Nephron progenitor cell (in vitro differentiated cells): Measurements from ENCODE around the gene LDLRAP1.

Experiments
- DNase-seq: peaks from one replicate; pipeline ENCODE4 v3.0.0; 2021
- H3K27ac Mint-ChIP-seq: 2 replicates; pipeline ENCODE4 v1.8.0; 2021; ENCODE audit warnings: mild to moderate bottlenecking, moderate library complexity, mixed read lengths
- H3K27me3 Mint-ChIP-seq: 2 replicates; pipeline ENCODE4 v1.8.0; 2021; ENCODE audit warnings: mild to moderate bottlenecking, low read depth, mixed read lengths; ENCODE audit not compliant: poor library complexity
- H3K36me3 Mint-ChIP-seq: 2 replicates; pipeline ENCODE4 v1.8.0; 2021; ENCODE audit warnings: low read depth, mixed read lengths
- H3K4me1 Mint-ChIP-seq: 2 replicates; pipeline ENCODE4 v1.8.0; 2021; ENCODE audit warnings: mixed read lengths
- H3K4me3 Mint-ChIP-seq: 2 replicates; pipeline ENCODE4 v1.8.0; 2021; ENCODE audit warnings: mild to moderate bottlenecking, moderate library complexity, mixed read lengths
- H3K9me3 Mint-ChIP-seq: 2 replicates; pipeline ENCODE4 v1.8.0; 2021; ENCODE audit warnings: mild to moderate bottlenecking, moderate library complexity, mixed read lengths
- CTCF ChIP-seq: fragments of 200-600 bp; sonication (generic); IDR thresholded peaks from 2 replicates; pipeline ENCODE4 v1.5.0; 2021; ENCODE audit warnings: antibody characterized with exemption

The LDLRAP1 gene

GRCh38 chr1:25549273-25550154 is 6.1 kb downstream of the LDLRAP1 start:
- no peaks in the 10 kb centered on the region for H3K36me3 Mint-ChIP-seq
- H3K4me3 Mint-ChIP-seq: no peak overlapping the region
- TF ChIP-seq CTCF: no peak
- peaks cover 22% of the 10 kb centered on the region for H3K4me1 Mint-ChIP-seq
- peaks cover 32% of the 10 kb centered on the region for H3K27me3 Mint-ChIP-seq
- H3K27ac Mint-ChIP-seq: peak overlapping the region; percentile 41
- H3K9me3 Mint-ChIP-seq: no peaks in the 10 kb centered on the region
- no peak for DNase-seq

GRCh38 chr1:25550155-25550506 is 6.7 kb downstream of the LDLRAP1 start:
- peaks cover 25% of the 10 kb centered on the region for H3K27me3 Mint-ChIP-seq

GRCh38 chr1:25550683-25551310 is 7.4 kb downstream of the LDLRAP1 start:
- Mint-ChIP-seq H3K27ac (peak overlapping the region; percentile 30), H3K4me1 (peaks cover 19% of the 10 kb centered on the region), H3K36me3 (no peaks in the 10 kb centered on the region), H3K27me3 (peaks cover 19% of the 10 kb centered on the region), H3K4me3 (no peak overlapping the region), H3K9me3 (no peaks in the 10 kb centered on the region)
- DNase-seq: no peak
- TF ChIP-seq CTCF: no peak

More at GRCh38 chr1:25550155-25550506, 6.7 kb downstream of the LDLRAP1 start:
- Mint-ChIP-seq H3K27ac (no peak overlapping the region), H3K4me3 (no peak overlapping the region), H3K4me1 (peaks cover 19% of the 10 kb centered on the region), H3K9me3 (no peaks in the 10 kb centered on the region), H3K36me3 (no peaks in the 10 kb centered on the region)
- DNase-seq: no peak
- no peak for TF ChIP-seq CTCF

GRCh38 chr1:25553749-25554429 is 10.5 kb downstream of the LDLRAP1 start:
- Mint-ChIP-seq H3K27me3 (peaks cover 10% of the 10 kb centered on the region), H3K4me3 (no peak overlapping the region), H3K27ac (no peak overlapping the region), H3K9me3 (no peaks in the 10 kb centered on the region), H3K4me1 (peaks cover 19% of the 10 kb centered on the region), H3K36me3 (no peaks in the 10 kb centered on the region)
- no peak for TF ChIP-seq CTCF
- no peak for DNase-seq

GRCh38 chr1:25554430-25554780 is 11.0 kb downstream of the LDLRAP1 start:
- H3K27me3 Mint-ChIP-seq: peaks cover 10% of the 10 kb centered on the region
- no peak for TF ChIP-seq CTCF
- no peaks in the 10 kb centered on the region for H3K9me3 Mint-ChIP-seq
- no peak overlapping the region for H3K27ac Mint-ChIP-seq
- DNase-seq: no peak
- H3K36me3 Mint-ChIP-seq: no peaks in the 10 kb centered on the region
- no peak overlapping the region for H3K4me3 Mint-ChIP-seq
- peaks cover 20% of the 10 kb centered on the region for H3K4me1 Mint-ChIP-seq
